ENCODE results near the gene SH2D3A.

Gene SH2D3A

GRCh38 chr19:6797646-6798045, 30.4 kb upstream of the SH2D3A start:
- Histone ChIP-seq H4K20me1 (ENCODE audit: insufficient read depth, low read length) (no peaks in the 10 kb centered on the region), H3K4me3 (ENCODE audit: low read length) (no peak overlapping the region), H3K4me2 (ENCODE audit: low read depth, low read length) (no peak overlapping the region), H3K4me1 (ENCODE audit: low read length) (peaks cover 21% of the 10 kb centered on the region), H3K9ac (ENCODE audit: low read length) (no peak overlapping the region), H2AFZ (ENCODE audit: low read length) (no peak overlapping the region), H3K36me3 (replicated peaks; ENCODE audit: insufficient read depth, low read length) (peaks cover 11% of the 10 kb centered on the region), H3F3A (ENCODE audit: insufficient read depth, low read length) (peaks cover 30% of the 10 kb centered on the region), H3K9me3 (replicated peaks; ENCODE audit: insufficient read depth, low read length) (no peaks in the 10 kb centered on the region), H3K79me2 (ENCODE audit: low read length) (peaks cover 77% of the 10 kb centered on the region), H3K27ac (ENCODE audit: low read length) (no peak overlapping the region), H3K9me2 (replicated peaks; ENCODE audit: insufficient read depth, low read length) (no peaks in the 10 kb centered on the region), H3K27me3 (replicated peaks; ENCODE audit: insufficient read depth, low read length) (no peaks in the 10 kb centered on the region)
- no peak for DNase-seq
- TF ChIP-seq CTCF (IDR thresholded peaks at IDR 0.05; ENCODE audit: low read length) (no peak), EZH2phosphoT487 (IDR thresholded peaks at IDR 0.05; ENCODE audit: low read length) (no peak), EZH2 (optimal IDR thresholded peaks at IDR 0.05; ENCODE audit: low read depth, low read length) (no peak)

GRCh38 chr19:6796278-6796677, 29.0 kb upstream of the SH2D3A start:
- H3K79me2 ChIP-seq (ENCODE audit: low read length) = peaks cover 89% of the 10 kb centered on the region
- no peak overlapping the region for H3K27ac ChIP-seq (ENCODE audit: low read length)
- H3K4me2 ChIP-seq (ENCODE audit: low read depth, low read length) = no peak overlapping the region
- no peak overlapping the region for H2AFZ ChIP-seq (ENCODE audit: low read length)
- H3K4me1 ChIP-seq (ENCODE audit: low read length) = peaks cover 19% of the 10 kb centered on the region
- H3K4me3 ChIP-seq (ENCODE audit: low read length) = no peak overlapping the region
- no peak for DNase-seq
- H3F3A ChIP-seq (ENCODE audit: insufficient read depth, low read length) = peaks cover 19% of the 10 kb centered on the region
- H3K9me2 ChIP-seq (replicated peaks; ENCODE audit: insufficient read depth, low read length) = no peaks in the 10 kb centered on the region
- H4K20me1 ChIP-seq (ENCODE audit: insufficient read depth, low read length) = no peaks in the 10 kb centered on the region
- H3K27me3 ChIP-seq (replicated peaks; ENCODE audit: insufficient read depth, low read length) = no peaks in the 10 kb centered on the region
- no peak for TF ChIP-seq CTCF (IDR thresholded peaks at IDR 0.05; ENCODE audit: low read length)
- TF ChIP-seq EZH2phosphoT487 (IDR thresholded peaks at IDR 0.05; ENCODE audit: low read length) = no peak
- TF ChIP-seq EZH2 (optimal IDR thresholded peaks at IDR 0.05; ENCODE audit: low read depth, low read length) = no peak
- peaks cover 11% of the 10 kb centered on the region for H3K36me3 ChIP-seq (replicated peaks; ENCODE audit: insufficient read depth, low read length)
- H3K9me3 ChIP-seq (replicated peaks; ENCODE audit: insufficient read depth, low read length) = no peaks in the 10 kb centered on the region
- H3K9ac ChIP-seq (ENCODE audit: low read length) = no peak overlapping the region

- Histone ChIP-seq H4K20me1 (ENCODE audit: insufficient read depth, low read length) (no peaks in the 10 kb centered on the region), H3F3A (ENCODE audit: insufficient read depth, low read length) (peaks cover 5% of the 10 kb centered on the region), H3K4me3 (ENCODE audit: low read length) (no peak overlapping the region), H3K9ac (ENCODE audit: low read length) (no peak overlapping the region), H3K4me1 (ENCODE audit: low read length) (peaks cover 9% of the 10 kb centered on the region), H3K9me3 (replicated peaks; ENCODE audit: insufficient read depth, low read length) (no peaks in the 10 kb centered on the region), H3K4me2 (ENCODE audit: low read depth, low read length) (no peak overlapping the region), H3K9me2 (replicated peaks; ENCODE audit: insufficient read depth, low read length) (no peaks in the 10 kb centered on the region), H3K36me3 (replicated peaks; ENCODE audit: insufficient read depth, low read length) (peaks cover 11% of the 10 kb centered on the region), H3K79me2 (ENCODE audit: low read length) (peaks cover 99% of the 10 kb centered on the region), H3K27ac (ENCODE audit: low read length) (no peak overlapping the region), H3K27me3 (replicated peaks; ENCODE audit: insufficient read depth, low read length) (no peaks in the 10 kb centered on the region), H2AFZ (ENCODE audit: low read length) (no peak overlapping the region)
- TF ChIP-seq EZH2phosphoT487 (IDR thresholded peaks at IDR 0.05; ENCODE audit: low read length) (no peak), CTCF (IDR thresholded peaks at IDR 0.05; ENCODE audit: low read length) (no peak), EZH2 (optimal IDR thresholded peaks at IDR 0.05; ENCODE audit: low read depth, low read length) (no peak)
- DNase-seq = no peak
These were observed 27.6 kb upstream of the SH2D3A start for GRCh38 chr19:6794686-6795431.
